ENCODE measurements around the gene RBM39.
"Not testable (repeated sequence)": the region's sequence is repeated elsewhere in the genome, so short reads cannot be mapped to it uniquely, and the experiment has no call there.

Gene RBM39

GRCh38 chr20:35741892-35742740 lies at the start of gene RBM39:
TSS of gene RBM39 (minus strand) at chr20:35742260. CDS start at chr20:35740874, 1,386 bp downstream.
- in situ Hi-C loops (cut with MboI; ENCODE audit: low sequenced_read_pairs, unreplicated experiment): no loop called here
- DNase-seq (ENCODE audit: low spot score): peak; percentile 94
- TF ChIP-seq CTCF (IDR thresholded peaks at IDR 0.05; ENCODE audit: borderline replicate concordance, control extremely low read depth, extremely low read depth, insufficient read depth, missing control alignments): peak; percentile 37

- DNase-seq (ENCODE audit: low spot score): no peak
- no peak for TF ChIP-seq CTCF (IDR thresholded peaks at IDR 0.05; ENCODE audit: borderline replicate concordance, control extremely low read depth, extremely low read depth, insufficient read depth, missing control alignments)
- in situ Hi-C loops (cut with MboI; ENCODE audit: low sequenced_read_pairs, unreplicated experiment): no loop called here
These were observed 49.8 kb upstream of the RBM39 start for GRCh38 chr20:35791821-35792220.

DNA sequence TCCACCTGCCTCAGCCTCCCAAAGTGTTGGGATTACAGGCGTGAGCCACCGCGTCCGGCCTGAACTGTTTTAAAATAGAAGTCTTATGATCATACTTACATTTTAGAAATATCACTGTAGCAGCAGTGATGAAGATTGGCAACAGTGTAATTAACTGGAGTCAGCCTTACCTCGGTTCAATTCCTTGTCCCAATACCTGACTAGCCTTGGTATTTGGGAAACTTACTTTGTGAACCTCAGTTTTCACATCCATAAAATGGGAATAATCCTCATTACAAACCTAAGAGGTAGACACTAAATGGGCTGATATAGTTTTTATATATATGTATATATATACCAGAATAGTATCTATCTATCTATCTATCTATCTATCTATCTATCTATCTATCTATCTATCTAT lies 49.0 kb upstream of the RBM39 start:
- no peak for DNase-seq (ENCODE audit: low spot score)
- in situ Hi-C loops (cut with MboI; ENCODE audit: low sequenced_read_pairs, unreplicated experiment): no loop called here
- TF ChIP-seq CTCF (IDR thresholded peaks at IDR 0.05; ENCODE audit: borderline replicate concordance, control extremely low read depth, extremely low read depth, insufficient read depth, missing control alignments): no peak

DNA sequence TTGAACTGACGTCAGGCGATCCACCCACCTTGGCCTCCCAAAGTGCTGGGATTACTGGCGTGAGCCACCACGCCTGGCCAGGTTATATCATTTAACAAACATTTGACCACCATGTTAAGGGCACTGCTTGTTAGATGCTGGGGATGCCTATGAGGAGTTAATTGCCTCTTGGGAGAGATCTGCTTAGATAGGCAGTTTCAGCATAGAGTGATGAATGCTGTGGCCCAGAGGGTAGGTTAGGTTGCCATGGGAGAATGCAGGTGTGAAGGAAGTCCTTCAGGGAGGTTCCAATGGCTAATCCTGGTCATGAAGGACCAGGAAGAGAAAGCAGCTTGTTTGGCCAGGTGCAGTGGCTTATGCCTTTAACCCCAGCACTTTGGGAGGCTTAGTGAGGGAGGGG lies 46.7 kb upstream of the RBM39 start:
- in situ Hi-C loops (cut with MboI; ENCODE audit: low sequenced_read_pairs, unreplicated experiment): no loop called here
- no peak for TF ChIP-seq CTCF (IDR thresholded peaks at IDR 0.05; ENCODE audit: borderline replicate concordance, control extremely low read depth, extremely low read depth, insufficient read depth, missing control alignments)
- no peak for DNase-seq (ENCODE audit: low spot score)

GRCh38 chr20:35785541-35785940 lies 43.5 kb upstream of the RBM39 start:
- in situ Hi-C loops (cut with MboI; ENCODE audit: low sequenced_read_pairs, unreplicated experiment); DNase-seq (ENCODE audit: low spot score): not testable (repeated sequence)

DNA sequence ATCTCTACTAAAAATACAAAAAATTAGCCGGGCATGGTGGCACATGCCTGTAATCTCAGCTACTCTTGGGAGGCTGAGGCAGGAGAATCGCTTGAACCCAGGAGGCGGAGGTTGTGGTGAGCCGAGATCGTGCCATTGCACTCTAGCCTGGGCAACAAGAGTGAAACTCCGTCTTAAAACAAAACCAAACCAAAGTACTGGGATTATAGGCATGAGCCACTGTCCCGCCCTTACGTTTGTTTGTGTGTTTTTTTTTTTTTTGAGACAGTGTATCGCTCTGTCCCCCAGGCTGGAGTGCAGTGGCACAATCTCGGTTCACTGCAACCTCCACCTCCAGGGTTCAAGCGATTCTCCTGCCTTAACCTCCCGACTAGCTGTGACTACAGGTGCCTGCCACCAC lies 41.8 kb upstream of the RBM39 start:
- in situ Hi-C loops (cut with MboI; ENCODE audit: low sequenced_read_pairs, unreplicated experiment); DNase-seq (ENCODE audit: low spot score): not testable (repeated sequence)

DNA sequence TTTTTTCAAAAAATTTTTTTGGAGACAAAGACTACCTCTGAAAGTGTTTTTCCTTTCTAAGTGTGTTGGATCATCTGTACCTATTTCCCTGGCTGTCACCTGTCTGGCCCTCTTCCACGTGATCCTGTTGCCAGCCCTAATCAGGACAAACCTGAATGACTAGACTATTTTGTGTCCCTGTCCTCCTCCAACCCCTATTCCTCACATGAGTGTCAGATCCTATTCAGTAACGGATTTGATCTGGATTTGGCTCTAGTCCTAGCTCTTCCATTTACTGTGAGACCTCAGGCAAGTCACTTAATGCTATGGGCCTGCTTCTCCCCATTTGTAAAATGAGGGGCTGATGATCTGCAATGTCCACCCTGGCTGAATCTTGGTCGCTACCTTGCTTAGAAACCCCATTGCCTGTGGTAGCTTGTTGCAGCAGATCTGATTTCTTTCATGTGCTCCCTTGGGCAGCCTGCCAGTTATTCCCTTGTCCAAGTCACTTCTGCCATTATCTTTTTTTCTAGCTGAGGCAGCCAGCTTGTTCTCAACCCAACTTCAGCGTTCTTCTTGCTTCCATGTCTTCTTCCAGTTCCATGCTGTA lies 34.5 kb upstream of the RBM39 start:
- no peak for TF ChIP-seq CTCF (IDR thresholded peaks at IDR 0.05; ENCODE audit: borderline replicate concordance, control extremely low read depth, extremely low read depth, insufficient read depth, missing control alignments)
- in situ Hi-C loops (cut with MboI; ENCODE audit: low sequenced_read_pairs, unreplicated experiment): no loop called here
- DNase-seq (ENCODE audit: low spot score): no peak
